ENCODE data around the gene CDK11A.
"Not testable (repeated sequence)": the region's sequence is repeated elsewhere in the genome, so short reads cannot be mapped to it uniquely, and the experiment has no call there.

The CDK11A gene

DNA sequence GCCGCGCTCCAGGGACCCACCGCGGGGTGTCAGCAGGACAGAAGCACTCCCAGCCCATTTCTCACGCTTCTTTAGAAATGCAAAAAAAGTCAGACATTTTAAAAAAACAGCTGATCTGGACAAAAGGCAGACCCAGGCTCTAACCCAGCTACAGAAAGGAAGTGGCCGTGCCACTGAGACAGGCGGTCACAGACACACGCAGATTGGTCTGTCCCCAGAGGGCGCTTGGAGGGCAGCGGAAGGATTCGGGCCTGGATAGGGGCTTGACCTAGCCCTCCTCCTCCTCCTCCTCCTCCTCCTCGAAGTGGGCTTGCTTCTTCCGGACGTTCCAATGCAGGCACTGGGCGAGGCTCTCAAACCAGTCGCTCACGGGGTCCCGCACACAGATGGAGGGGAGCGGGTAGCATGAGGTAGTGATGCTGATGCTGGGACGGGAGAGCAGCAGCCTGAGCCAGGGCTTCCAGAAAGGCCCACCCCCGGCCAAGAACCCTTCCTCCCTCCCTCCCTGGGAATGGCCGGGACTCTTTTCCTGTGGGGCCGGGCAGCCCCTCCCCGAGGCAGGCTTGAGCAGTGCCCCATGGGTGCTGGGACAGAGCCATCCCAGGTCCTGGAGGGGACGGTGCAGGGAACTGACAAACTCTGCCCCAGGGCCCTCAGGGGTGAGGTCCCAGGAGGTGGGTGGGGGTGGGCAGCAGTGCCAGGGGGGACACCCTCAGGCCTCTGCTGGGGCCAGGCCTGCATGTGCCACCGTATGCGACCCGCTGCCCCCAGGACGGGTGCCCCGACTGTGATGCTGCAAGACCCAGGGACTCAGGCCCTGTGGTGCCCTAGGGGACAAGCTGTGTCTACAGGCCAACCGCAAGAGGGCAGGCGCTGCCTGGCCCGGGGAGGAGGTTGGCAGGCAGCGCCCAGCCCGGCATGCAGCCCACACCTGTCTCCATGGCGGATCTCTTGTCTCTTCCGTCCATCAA lies 28.8 kb upstream of the CDK11A start:
- H3K27ac ChIP-seq (ENCODE audit: low read depth, low read length), result peak overlapping the region; percentile 33
- no peak overlapping the region for H3K9ac ChIP-seq (ENCODE audit: low read depth, low read length)
- H3K36me3 ChIP-seq (ENCODE audit: control insufficient read depth, insufficient read depth, low read length), result peaks cover 56% of the 10 kb centered on the region
- no peaks in the 10 kb centered on the region for H3K9me3 ChIP-seq (ENCODE audit: control insufficient read depth, insufficient read depth, low read length)
- H3K27me3 ChIP-seq (ENCODE audit: control insufficient read depth, insufficient read depth, low read length), result no peaks in the 10 kb centered on the region
- H3K4me1 ChIP-seq (ENCODE audit: control insufficient read depth, insufficient read depth, low read length), result no peaks in the 10 kb centered on the region
- no peak overlapping the region for H3K4me3 ChIP-seq (ENCODE audit: low read depth, low read length)

- Histone ChIP-seq H3K27me3 (ENCODE audit: control insufficient read depth, insufficient read depth, low read length) (no peaks in the 10 kb centered on the region), H3K4me3 (ENCODE audit: low read depth, low read length) (no peak overlapping the region), H3K36me3 (ENCODE audit: control insufficient read depth, insufficient read depth, low read length) (peaks cover 49% of the 10 kb centered on the region), H3K27ac (ENCODE audit: low read depth, low read length) (peak overlapping the region; percentile 33), H3K9ac (ENCODE audit: low read depth, low read length) (no peak overlapping the region), H3K4me1 (ENCODE audit: control insufficient read depth, insufficient read depth, low read length) (no peaks in the 10 kb centered on the region), H3K9me3 (ENCODE audit: control insufficient read depth, insufficient read depth, low read length) (no peaks in the 10 kb centered on the region)
Measured at GRCh38 chr1:1752190-1752589, 28.0 kb upstream of the CDK11A start.

DNA sequence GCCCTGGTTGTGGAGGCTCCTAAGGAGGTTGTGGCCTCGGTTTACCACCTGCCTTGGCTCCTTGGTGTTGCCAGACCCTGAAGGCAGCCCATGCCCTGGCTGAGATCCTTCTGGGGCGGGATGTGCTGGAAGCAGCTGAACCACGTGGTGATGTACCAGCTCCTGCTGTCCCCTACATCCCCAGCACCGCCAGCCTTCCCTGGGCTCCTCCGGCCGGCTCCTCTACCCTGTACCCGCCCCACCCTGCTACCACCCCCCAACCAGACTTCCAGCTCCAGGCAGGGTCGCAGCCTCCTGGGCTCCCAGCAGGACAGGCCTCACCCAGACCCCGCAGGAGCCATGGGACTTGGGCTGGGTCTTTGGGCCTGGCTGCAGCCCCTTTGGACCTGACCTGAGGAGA lies 25.8 kb upstream of the CDK11A start:
- not testable (repeated sequence) for H3K9ac ChIP-seq (ENCODE audit: low read depth, low read length); H3K4me3 ChIP-seq (ENCODE audit: low read depth, low read length); H3K27ac ChIP-seq (ENCODE audit: low read depth, low read length); H3K4me1 ChIP-seq (ENCODE audit: control insufficient read depth, insufficient read depth, low read length); H3K27me3 ChIP-seq (ENCODE audit: control insufficient read depth, insufficient read depth, low read length); H3K9me3 ChIP-seq (ENCODE audit: control insufficient read depth, insufficient read depth, low read length)
- peaks cover 28% of the 10 kb centered on the region for H3K36me3 ChIP-seq (ENCODE audit: control insufficient read depth, insufficient read depth, low read length)

DNA sequence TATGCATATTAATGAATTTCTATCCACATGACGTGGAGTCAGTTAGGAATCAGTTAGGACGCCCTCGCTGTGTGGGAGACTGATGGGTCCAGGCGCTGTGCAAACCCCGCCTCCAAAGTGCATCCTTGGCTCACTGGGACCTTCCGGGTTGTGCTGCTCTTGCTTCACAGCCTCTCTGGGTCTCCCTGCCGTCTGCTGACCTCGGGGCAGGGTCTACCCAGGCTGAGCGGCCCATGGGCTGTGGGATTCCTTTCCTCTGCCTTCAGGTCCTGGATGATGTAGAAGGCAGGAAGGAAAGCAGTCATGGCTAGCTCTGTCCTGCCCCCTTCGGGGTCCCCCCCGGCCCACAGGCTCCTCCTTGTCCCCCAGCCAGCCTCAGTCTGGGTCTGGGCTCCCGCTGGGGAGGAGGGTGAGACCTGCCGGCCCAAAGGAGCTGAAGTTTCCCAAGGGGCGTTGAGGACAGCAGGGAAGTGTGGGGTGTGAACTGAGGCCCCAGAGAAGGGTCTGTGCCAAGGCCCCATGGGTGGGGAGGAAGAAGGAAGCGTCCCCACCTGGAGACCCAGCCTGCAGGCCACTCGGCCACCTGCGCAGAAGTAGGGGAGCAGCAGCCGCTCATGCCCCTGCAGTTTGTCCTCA lies 24.6 kb upstream of the CDK11A start:
- no peak overlapping the region for H3K9ac ChIP-seq (ENCODE audit: low read depth, low read length)
- no peak overlapping the region for H3K27ac ChIP-seq (ENCODE audit: low read depth, low read length)
- H3K4me3 ChIP-seq (ENCODE audit: low read depth, low read length), result no peak overlapping the region
- H3K36me3 ChIP-seq (ENCODE audit: control insufficient read depth, insufficient read depth, low read length), result peaks cover 18% of the 10 kb centered on the region
- H3K27me3 ChIP-seq (ENCODE audit: control insufficient read depth, insufficient read depth, low read length), result no peaks in the 10 kb centered on the region
- H3K9me3 ChIP-seq (ENCODE audit: control insufficient read depth, insufficient read depth, low read length), result no peaks in the 10 kb centered on the region
- H3K4me1 ChIP-seq (ENCODE audit: control insufficient read depth, insufficient read depth, low read length), result no peaks in the 10 kb centered on the region

DNA sequence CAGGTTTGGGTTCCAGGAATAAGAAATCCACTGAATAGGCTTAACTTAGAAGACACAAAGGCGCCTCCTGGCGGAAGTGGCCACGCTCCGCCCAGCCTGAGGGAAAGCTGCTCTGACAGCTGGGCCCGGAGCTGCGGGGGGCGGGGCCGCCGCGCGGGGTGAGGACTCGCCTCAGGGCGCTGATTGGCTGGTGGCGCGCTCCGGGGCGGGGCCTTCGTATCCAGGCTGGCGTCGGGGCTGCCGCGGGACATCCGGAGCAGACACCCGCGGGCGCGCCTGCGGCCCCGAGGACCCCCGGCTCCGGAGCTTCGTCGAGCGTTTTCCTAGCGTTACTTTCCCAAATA lies 22.4 kb upstream of the CDK11A start:
- not testable (repeated sequence) for H3K27me3 ChIP-seq (ENCODE audit: control insufficient read depth, insufficient read depth, low read length); H3K9me3 ChIP-seq (ENCODE audit: control insufficient read depth, insufficient read depth, low read length); H3K9ac ChIP-seq (ENCODE audit: low read depth, low read length); H3K36me3 ChIP-seq (ENCODE audit: control insufficient read depth, insufficient read depth, low read length); H3K4me1 ChIP-seq (ENCODE audit: control insufficient read depth, insufficient read depth, low read length)
- H3K27ac ChIP-seq (ENCODE audit: low read depth, low read length), result peak overlapping the region; percentile 88
- H3K4me3 ChIP-seq (ENCODE audit: low read depth, low read length), result peak overlapping the region; percentile 58; the same call in 1 of the 2 replicates

GRCh38 chr1:1745651-1746565 lies 21.8 kb upstream of the CDK11A start:
- not testable (repeated sequence) for H3K4me1 ChIP-seq (ENCODE audit: control insufficient read depth, insufficient read depth, low read length); H3K9me3 ChIP-seq (ENCODE audit: control insufficient read depth, insufficient read depth, low read length); H3K27me3 ChIP-seq (ENCODE audit: control insufficient read depth, insufficient read depth, low read length); H3K36me3 ChIP-seq (ENCODE audit: control insufficient read depth, insufficient read depth, low read length)
- Histone ChIP-seq H3K4me3 (ENCODE audit: low read depth, low read length) (peak overlapping the region; percentile 58), H3K9ac (ENCODE audit: low read depth, low read length) (peak overlapping the region; percentile 77; the same call in 1 of the 2 replicates), H3K27ac (ENCODE audit: low read depth, low read length) (peak overlapping the region; percentile 88)

DNA sequence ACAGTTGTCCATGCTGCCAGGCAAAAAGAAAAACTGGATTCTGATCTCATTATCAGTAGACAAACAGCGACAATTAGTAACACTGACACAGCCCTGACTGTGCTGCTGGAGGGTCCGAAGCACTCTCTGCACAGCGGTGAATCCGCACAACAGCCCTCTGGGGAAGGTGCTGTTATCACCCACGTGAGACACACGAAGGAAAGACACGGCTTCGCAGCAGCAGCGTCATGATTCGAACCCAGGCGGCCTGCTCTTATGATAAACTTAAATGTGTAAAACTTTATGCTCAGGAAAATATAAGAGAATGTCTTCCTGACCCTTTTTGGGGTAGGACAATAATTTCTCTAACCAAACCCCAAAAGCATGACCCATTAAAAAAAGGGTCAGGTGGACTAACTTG lies 18.4 kb upstream of the CDK11A start:
- H3K36me3 ChIP-seq (ENCODE audit: control insufficient read depth, insufficient read depth, low read length); H3K27ac ChIP-seq (ENCODE audit: low read depth, low read length); H3K27me3 ChIP-seq (ENCODE audit: control insufficient read depth, insufficient read depth, low read length); H3K4me3 ChIP-seq (ENCODE audit: low read depth, low read length); H3K9me3 ChIP-seq (ENCODE audit: control insufficient read depth, insufficient read depth, low read length); H3K9ac ChIP-seq (ENCODE audit: low read depth, low read length); H3K4me1 ChIP-seq (ENCODE audit: control insufficient read depth, insufficient read depth, low read length): not testable (repeated sequence)

DNA sequence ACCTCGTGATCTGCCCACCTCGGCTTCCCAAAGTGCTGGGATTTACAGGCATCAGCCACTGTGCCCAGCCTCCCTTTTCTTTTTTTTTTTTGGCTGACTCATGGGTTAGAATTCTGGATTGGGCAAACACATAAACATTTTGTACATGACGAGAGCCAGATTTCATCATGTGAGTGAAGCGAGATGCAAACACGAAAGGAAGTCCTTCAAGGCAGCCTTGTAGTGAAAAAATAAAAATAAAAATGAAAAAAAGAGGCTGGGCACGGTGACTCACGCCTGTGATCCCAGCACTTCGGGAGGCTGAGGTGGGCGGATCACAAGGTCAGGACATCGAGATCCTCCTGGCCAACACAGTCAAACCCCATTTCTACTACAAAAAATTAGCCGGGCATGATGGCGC lies 16.9 kb upstream of the CDK11A start:
- not testable (repeated sequence) for H3K27ac ChIP-seq (ENCODE audit: low read depth, low read length); H3K9me3 ChIP-seq (ENCODE audit: control insufficient read depth, insufficient read depth, low read length); H3K36me3 ChIP-seq (ENCODE audit: control insufficient read depth, insufficient read depth, low read length); H3K27me3 ChIP-seq (ENCODE audit: control insufficient read depth, insufficient read depth, low read length); H3K4me3 ChIP-seq (ENCODE audit: low read depth, low read length); H3K4me1 ChIP-seq (ENCODE audit: control insufficient read depth, insufficient read depth, low read length); H3K9ac ChIP-seq (ENCODE audit: low read depth, low read length)

GRCh38 chr1:1738799-1739337 lies 14.7 kb upstream of the CDK11A start:
- not testable (repeated sequence) for H3K4me1 ChIP-seq (ENCODE audit: control insufficient read depth, insufficient read depth, low read length); H3K27me3 ChIP-seq (ENCODE audit: control insufficient read depth, insufficient read depth, low read length); H3K27ac ChIP-seq (ENCODE audit: low read depth, low read length); H3K9ac ChIP-seq (ENCODE audit: low read depth, low read length); H3K4me3 ChIP-seq (ENCODE audit: low read depth, low read length); H3K9me3 ChIP-seq (ENCODE audit: control insufficient read depth, insufficient read depth, low read length); H3K36me3 ChIP-seq (ENCODE audit: control insufficient read depth, insufficient read depth, low read length)

DNA sequence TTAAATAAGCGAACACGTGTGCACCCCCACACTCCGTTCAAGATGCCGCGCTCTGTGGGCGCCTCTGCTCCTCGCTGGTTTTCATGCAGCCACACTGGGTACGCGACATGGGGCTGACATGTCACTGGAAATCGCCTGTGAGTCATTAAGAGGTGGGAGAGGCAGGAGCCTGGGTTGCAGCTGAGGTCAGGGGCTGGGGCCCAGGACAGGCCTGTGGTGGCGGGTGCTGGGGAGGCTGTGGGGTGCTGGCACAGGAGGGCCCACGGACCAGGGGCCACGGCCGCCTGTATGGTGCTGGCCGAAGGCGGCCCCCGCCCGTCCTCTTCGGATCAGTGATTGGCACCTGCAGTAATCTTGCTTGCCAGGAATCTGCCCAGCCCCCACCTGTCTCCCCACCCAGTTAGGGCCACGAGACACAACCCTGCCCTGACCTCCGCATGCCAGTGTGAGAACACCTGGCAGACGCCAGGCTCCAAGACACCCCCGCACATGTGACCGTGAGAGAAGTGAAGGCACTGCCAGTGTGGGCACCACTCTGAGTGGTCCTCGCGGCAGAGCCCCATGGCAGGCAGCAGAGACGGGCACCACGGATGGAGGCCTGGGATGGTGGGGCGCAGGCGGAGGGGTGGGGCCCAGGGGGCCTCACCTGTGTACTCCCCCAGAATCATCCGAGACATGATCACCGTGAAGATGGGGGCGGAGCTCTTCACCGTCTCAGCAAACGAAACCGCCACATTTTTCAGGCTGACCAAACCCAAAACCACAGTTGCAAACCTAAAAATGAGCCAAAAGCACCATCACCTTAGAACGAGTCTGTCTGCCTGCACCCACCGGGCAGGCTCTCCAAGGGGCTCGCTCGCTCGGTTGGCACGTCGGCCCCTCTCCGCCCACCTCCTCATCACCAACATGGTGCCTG lies 13.8 kb upstream of the CDK11A start:
- H3K36me3 ChIP-seq (ENCODE audit: control insufficient read depth, insufficient read depth, low read length), result peaks cover 12% of the 10 kb centered on the region
- H3K9ac ChIP-seq (ENCODE audit: low read depth, low read length); H3K4me1 ChIP-seq (ENCODE audit: control insufficient read depth, insufficient read depth, low read length); H3K4me3 ChIP-seq (ENCODE audit: low read depth, low read length); H3K27ac ChIP-seq (ENCODE audit: low read depth, low read length); H3K27me3 ChIP-seq (ENCODE audit: control insufficient read depth, insufficient read depth, low read length); H3K9me3 ChIP-seq (ENCODE audit: control insufficient read depth, insufficient read depth, low read length): not testable (repeated sequence)
